Endothelial cell of umbilical vein (primary cell): ENCODE data around the gene HSPB3. TPM values are rescaled to one million over a fixed set of nuclear protein-coding genes. Genes with fewer than 3 reads are reported as not detected.

ENCODE experiments used
- BruUV-seq: library from RNA; stranded (reverse); fragments of 400-500 nt; replicated peaks from 2 replicates; lab custom pipeline; 2021; lab: Mats Ljungman, UMichigan
- CTCF ChIA-PET: fragments of 300-600, 350-600 bp; sonication (Branson Sonifier 250); formaldehyde crosslinking; loops from one replicate; lab custom pipeline; 2021; ENCODE audit warnings: antibody characterized with exemption, inconsistent platforms; lab: Charles Lee
- POLR2A ChIA-PET: fragments of 300-600, 350-600 bp; sonication (Branson Sonifier 250); formaldehyde crosslinking; loops from one replicate; lab custom pipeline; 2021; ENCODE audit warnings: antibody characterized with exemption, inconsistent platforms; lab: Charles Lee
- DNase-seq: peaks from one replicate; pipeline ENCODE4 v3.0.0-alpha.2; 2011; ENCODE audit warnings: low read depth, low spot score
- FAIRE-seq: peaks from 2 replicates; lab custom pipeline; 2011; peaks lifted over from hg19 to GRCh38; lab: Jason Lieb, UNC
- H2AFZ ChIP-seq: 2 replicates; pipeline ENCODE4 v1.6.0; 2012; ENCODE audit warnings: low read depth, low read length, control low read depth, inconsistent platforms
- H3K27ac ChIP-seq: 2 replicates; pipeline ENCODE4 v1.5.1; 2011; ENCODE audit warnings: low read depth, mild to moderate bottlenecking, control low read depth, low read length, moderate library complexity; ENCODE audit not compliant: insufficient read depth
- H3K27me3 ChIP-seq, 2 experiments: 2 replicates each; pipeline versions ENCODE4 v1.6.0 to v1.6.1; 2011; ENCODE audit warnings: low read length in 2 of 2, mixed read lengths in 1 of 2; ENCODE audit not compliant: control insufficient read depth in 2 of 2, insufficient read depth in 2 of 2
- H3K36me3 ChIP-seq, 2 experiments: 2 replicates in 1 of 2; 3 replicates in 1 of 2; pipeline ENCODE4 v1.5.1; 2011; ENCODE audit warnings: low read length in 2 of 2, mild to moderate bottlenecking in 1 of 2, moderate library complexity in 1 of 2; ENCODE audit not compliant: control insufficient read depth in 2 of 2, insufficient read depth in 2 of 2; ENCODE audit errors: extremely low read depth in 1 of 2
- H3K4me1 ChIP-seq: 3 replicates; pipeline ENCODE4 v1.5.1; 2011; ENCODE audit warnings: mild to moderate bottlenecking, low read length; ENCODE audit not compliant: control insufficient read depth, insufficient read depth; ENCODE audit errors: extremely low read depth
- H3K4me2 ChIP-seq: 2 replicates; pipeline ENCODE4 v1.6.1; 2011; ENCODE audit warnings: low read length, control low read depth, mixed read lengths; ENCODE audit not compliant: insufficient read depth
- H3K4me3 ChIP-seq, 3 experiments: fragments of 200-600 bp in 1 of 3; sonication (generic), shearing (Covaris generic) in 1 of 3; replicated peaks in 1 of 3; 2 replicates each; pipeline ENCODE4 v1.5.1; 2011 to 2016; ENCODE audit warnings: control low read depth in 3 of 3, low read length in 3 of 3, mild to moderate bottlenecking in 2 of 3, inconsistent platforms in 1 of 3, low read depth in 1 of 3, moderate library complexity in 1 of 3; ENCODE audit not compliant: insufficient read depth in 1 of 3
- H3K79me2 ChIP-seq: 2 replicates; pipeline ENCODE4 v1.6.0; 2012; ENCODE audit warnings: low read length, inconsistent platforms; ENCODE audit not compliant: control insufficient read depth, insufficient read depth
- H3K9ac ChIP-seq: replicated peaks from 2 replicates; pipeline ENCODE3; 2011; ENCODE audit warnings: low read length, control low read depth; ENCODE audit not compliant: insufficient read depth; ENCODE audit errors: extremely low read depth
- H3K9me1 ChIP-seq: replicated peaks from 3 replicates; pipeline ENCODE4 v1.6.0; 2011; ENCODE audit warnings: mild to moderate bottlenecking, low read length; ENCODE audit not compliant: control insufficient read depth, insufficient read depth; ENCODE audit errors: extremely low read depth
- H3K9me3 ChIP-seq: replicated peaks from 2 replicates; pipeline ENCODE4 v1.5.1; 2012; ENCODE audit warnings: low read length, inconsistent platforms; ENCODE audit not compliant: control insufficient read depth, insufficient read depth
- H4K20me1 ChIP-seq: replicated peaks from 2 replicates; pipeline ENCODE3; 2011; ENCODE audit warnings: mild to moderate bottlenecking, low read length; ENCODE audit not compliant: control insufficient read depth, insufficient read depth; ENCODE audit errors: extremely low read depth
- CTCF ChIP-seq, 2 donors: IDR thresholded peaks; 1 replicate in 1 of 2; 2 replicates in 1 of 2; pipeline ENCODE4 v1.5.1; 2011; ENCODE audit warnings: low read length in 2 of 2, mild to moderate bottlenecking in 2 of 2, moderate library complexity in 2 of 2, control low read depth in 1 of 2, inconsistent platforms in 1 of 2, low read depth in 1 of 2; ENCODE audit not compliant: insufficient read depth in 1 of 2; ENCODE audit errors: extremely low read depth in 1 of 2
- EZH2 ChIP-seq: IDR thresholded peaks from 2 replicates; pipeline ENCODE4 v1.6.1; 2012; ENCODE audit warnings: borderline replicate concordance, low read depth, mild to moderate bottlenecking, moderate library complexity, low read length, inconsistent platforms; ENCODE audit not compliant: severe bottlenecking
- FOS ChIP-seq: IDR thresholded peaks from 2 replicates; pipeline ENCODE4 v1.6.1; 2011; ENCODE audit warnings: mild to moderate bottlenecking, low read length, moderate library complexity, borderline replicate concordance; ENCODE audit not compliant: insufficient read depth
- GATA2 ChIP-seq: IDR thresholded peaks from 2 replicates; pipeline ENCODE4 v1.7.0; 2011; ENCODE audit warnings: low read depth, mild to moderate bottlenecking, moderate library complexity, mixed read lengths, low read length; ENCODE audit not compliant: insufficient read length, insufficient read depth
- JUN ChIP-seq: IDR thresholded peaks from 2 replicates; pipeline ENCODE4 v1.6.1; 2011; ENCODE audit warnings: borderline replicate concordance, low read depth; ENCODE audit not compliant: insufficient read length, insufficient read depth
- MAX ChIP-seq: IDR thresholded peaks from 2 replicates; pipeline ENCODE4 v1.6.1; 2011; ENCODE audit not compliant: insufficient read depth, insufficient read length
- MYC ChIP-seq: IDR thresholded peaks from one replicate; pipeline ENCODE4 v1.6.1; 2011; ENCODE audit warnings: mild to moderate bottlenecking, low read depth, low read length
- POLR2A ChIP-seq: IDR thresholded peaks from 2 replicates; pipeline ENCODE4 v1.6.1; 2012; ENCODE audit warnings: low read depth, mild to moderate bottlenecking, control low read depth, low read length
- POLR2AphosphoS5 ChIP-seq: IDR thresholded peaks from 2 replicates; pipeline ENCODE4 v1.6.1; 2012; ENCODE audit warnings: low read depth, mild to moderate bottlenecking, control low read depth, low read length, moderate library complexity; ENCODE audit not compliant: insufficient read depth
- dilution Hi-C: fragments of 300-500 bp; cut with MboI; formaldehyde crosslinking; loops from one replicate; pipeline ENCODE4 v1.15.0; 2019; ENCODE audit warnings: low sequenced_read_pairs; ENCODE audit not compliant: extremely low pct_ligation_motif_present
- intact Hi-C: fragments of 100-400 bp; cut with micrococcal nuclease; formaldehyde crosslinking; loops from one replicate; pipeline ENCODE4 v1.10.0; 2022
- polyA plus RNA-seq, 4 experiments: library from polyadenylated mRNA; depleted of rRNA in 3 of 4; stranded (reverse) in 3 of 4; unstranded in 1 of 4; fragments of >200 nt; gene quantifications; 2 replicates each; pipeline versions ENCODE4 v1.2.1 to v1.2.3, GENCODE V29; 2011 to 2012; ENCODE audit warnings: missing spikeins in 1 of 4
- total RNA-seq: library from RNA; stranded (reverse); gene quantifications from 2 replicates; pipeline ENCODE4 v1.2.3, GENCODE V29; 2021

HSPB3 gene
- total and polyA plus RNA-seq, 2 donors (not counting 3 experiments of a cell fraction or from before 2014, with no cell fraction given), result not detected

- Histone ChIP-seq H3K9ac (no peak overlapping the region), H3K27ac (no peak overlapping the region), H3K4me2 (no peak overlapping the region), H3K79me2 (no peaks in the 10 kb centered on the region), H3K9me1 (no peaks in the 10 kb centered on the region), H4K20me1 (no peaks in the 10 kb centered on the region), H2AFZ (no peak overlapping the region), H3K36me3 (no peaks in the 10 kb centered on the region), H3K9me3 (no peaks in the 10 kb centered on the region), H3K4me1 (no peaks in the 10 kb centered on the region), H3K27me3 (peaks cover 2 to 10% of the 10 kb centered on the region in 2 experiments), H3K4me3 (no peak overlapping the region)
- CTCF ChIA-PET, result interaction anchor here (1.4 to 3.6 kb wide), 3 partner anchors 14 to 227 kb away, joined by 3 to 16 read pairs (median 9); no protein-coding TSS in a partner anchor
- POLR2A ChIA-PET, result no interaction called here
- intact Hi-C loops (no loop called here), dilution Hi-C loops (no loop called here)
- BruUV-seq, result no TSS peak
- DNase-seq (no peak), FAIRE-seq (no peak)
- TF ChIP-seq GATA2 (no peak), JUN (no peak), MYC (no peak), MAX (no peak), EZH2 (no peak), FOS (no peak), POLR2AphosphoS5 (no peak), POLR2A (no peak), CTCF (IDR thresholded peaks at IDR 0.05; ENCODE audit: extremely low read depth in 1 of 2, insufficient read depth in 1 of 2, low read depth in 1 of 2, low read length in 2 of 2) (no peak)
These were observed 15.2 kb downstream of the HSPB3 start for GRCh38 chr5:54470677-54471076.
